Heart left ventricle (tissue), 13 donors: ENCODE data around the gene FAM171A2.
"Not testable (repeated sequence)": the region's sequence is repeated elsewhere in the genome, so short reads cannot be mapped to it uniquely, and the experiment has no call there.

Experiments used
- CTCF ChIP-seq, 12 donors: fragments of 200-600 bp; sonication (generic) in 4 of 12; IDR thresholded peaks; one replicate each; pipeline versions ENCODE4 v1.5.0 to v1.8.0; 2018 to 2022; ENCODE audit warnings: antibody characterized with exemption in 12 of 12, mild to moderate bottlenecking in 5 of 12
- POLR2A ChIP-seq, 2 donors: fragments of 450-650 bp; IDR thresholded peaks; one replicate each; pipeline ENCODE4 v1.6.1; 2017; ENCODE audit warnings: antibody characterized with exemption in 2 of 2, mild to moderate bottlenecking in 2 of 2, moderate library complexity in 2 of 2
- donor health status: ischemic (EF 13 %, LVEDD 7.1; RV severe dilation, severe dysfunction).
- donor health status: DM: no; HTN: yes; CAD: no.
- donor health status: DM: no; HTN: no; CAD: no.
- donor health status: ischemic (EF 25% LVEDD 6.9; RV normal size, moderate dysfunction).
- donor health status: ischemic (EF 25% LVEDD 5.7; RV mildly dilated, moderate dysfunction).
- donor health status: ischemic (EF 35%, LVEDD 5.7; RV mildly dilated, moderate dysfunction).
- donor health status: nonischemic (EF 11% LVEDD 7.7; RV severe dilation, severe dysfunction).
- donor health status: DM: yes; HTN: yes; CAD: no.
- donor health status: PGD.
- donor health status: ischemic (EF 29% LVEDD 5.4; RV normal size, mild dysfunction).
- donor health status: nonischemic (EF 23%, LVEDD 6.1; RV moderate dilation, normal function).

DNA sequence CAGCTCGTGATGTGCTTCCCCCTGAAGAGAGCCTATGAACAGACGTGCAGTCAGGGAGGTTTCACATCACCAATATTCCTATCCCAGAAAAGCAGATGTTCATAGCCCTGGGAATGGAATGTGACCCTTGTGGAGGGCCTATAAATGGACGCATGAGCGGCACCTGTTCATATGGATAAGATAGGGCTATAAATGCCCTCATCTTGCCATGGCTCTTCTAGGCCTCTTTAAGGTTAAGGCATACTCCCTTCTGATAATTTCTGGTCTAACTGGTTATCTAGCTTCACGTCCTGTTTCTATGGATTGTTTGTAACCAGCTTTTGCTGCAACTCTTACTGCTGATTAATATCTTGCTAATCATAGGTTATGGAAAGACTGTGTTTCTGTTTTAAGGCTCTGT lies 23.1 kb downstream of the FAM171A2 start:
- not testable (repeated sequence) for TF ChIP-seq CTCF, POLR2A (IDR thresholded peaks at IDR 0.05)
